Omental fat pad (tissue), 4 donors: Measurements from ENCODE around the gene ZBTB44. TPM values are rescaled to one million over a fixed set of nuclear protein-coding genes. Genes with fewer than 3 reads are reported as not detected.
"Not testable (repeated sequence)": the region's sequence is repeated elsewhere in the genome, so short reads cannot be mapped to it uniquely, and the experiment has no call there.

Source experiments
- ATAC-seq: fragments of 150-250 bp; one replicate; pipeline ENCODE4 v1.9.1; 2016; ENCODE audit warnings: mild to moderate bottlenecking, moderate library complexity; ENCODE audit not compliant: low FRiP score
- DNase-seq: peaks from one replicate; pipeline ENCODE4 v3.0.0-alpha.2; 2019; ENCODE audit warnings: low spot score
- CTCF ChIP-seq, 3 donors: fragments of 450-650 bp; IDR thresholded peaks; one replicate each; pipeline ENCODE4 v1.5.1; 2016 to 2017; ENCODE audit warnings: antibody characterized with exemption in 3 of 3, mild to moderate bottlenecking in 3 of 3, moderate library complexity in 2 of 3
- total RNA-seq, 4 donors: library from RNA; depleted of rRNA; stranded (reverse); fragments of >200 nt; gene quantifications; one replicate each; pipeline ENCODE4 v1.1.0, GENCODE V29; 2016

ZBTB44 gene
- total RNA-seq, 4 donors from 2014 or later: 37.0 to 81.0 (median 46.6) TPM

GRCh38 chr11:130269326-130269943 is 45.3 kb downstream of the ZBTB44 start:
- DNase-seq (no peak), ATAC-seq (no peak)
- TF ChIP-seq CTCF (IDR thresholded peaks at IDR 0.05): no peak

- no peak for ATAC-seq
- TF ChIP-seq CTCF (IDR thresholded peaks at IDR 0.05): no peak
- DNase-seq: no peak
These were observed 51.4 kb downstream of the ZBTB44 start for GRCh38 chr11:130263351-130263750.

GRCh38 chr11:130262424-130262823 is 52.3 kb downstream of the ZBTB44 start:
- no peak for TF ChIP-seq CTCF (IDR thresholded peaks at IDR 0.05)
- DNase-seq (no peak), ATAC-seq (no peak)

GRCh38 chr11:130261571-130261970 is 53.1 kb downstream of the ZBTB44 start:
- TF ChIP-seq CTCF (IDR thresholded peaks at IDR 0.05): no peak
- no peak for ATAC-seq

GRCh38 chr11:130260742-130261141 is 54.0 kb downstream of the ZBTB44 start:
- no peak for ATAC-seq
- no peak for TF ChIP-seq CTCF (IDR thresholded peaks at IDR 0.05)
- DNase-seq: no peak

More at GRCh38 chr11:130261571-130261970, 53.1 kb downstream of the ZBTB44 start:
- no peak for DNase-seq

GRCh38 chr11:130260080-130260627 is 54.6 kb downstream of the ZBTB44 start:
- DNase-seq (no peak), ATAC-seq (no peak)
- TF ChIP-seq CTCF (IDR thresholded peaks at IDR 0.05): no peak

- not testable (repeated sequence) for DNase-seq, ATAC-seq
These were observed 63.0 kb downstream of the ZBTB44 start for GRCh38 chr11:130251763-130252162.

GRCh38 chr11:130249929-130250328 is 64.8 kb downstream of the ZBTB44 start:
- not testable (repeated sequence) for DNase-seq, ATAC-seq
